PFSK-1 (cell line): ENCODE data around the gene RCOR2.

Experiments
- FOXP2 ChIP-seq: optimal IDR thresholded peaks from 2 replicates; pipeline ENCODE3; 2011; ENCODE audit warnings: borderline replicate concordance, control low read depth, inconsistent platforms; ENCODE audit not compliant: insufficient read depth; ENCODE audit errors: extremely low read length, extremely low read depth
- POLR2AphosphoS5 ChIP-seq: IDR thresholded peaks from 2 replicates; pipeline ENCODE4 v1.6.1; 2012; ENCODE audit warnings: low read depth, mild to moderate bottlenecking, control low read depth, low read length, moderate library complexity
- REST ChIP-seq, 2 experiments: IDR thresholded peaks; 2 replicates each; pipeline versions ENCODE4 v1.6.1 to v1.8.0; 2011 to 2012; ENCODE audit warnings: low read depth in 2 of 2, low read length in 2 of 2, control low read depth in 1 of 2, inconsistent platforms in 1 of 2, mild to moderate bottlenecking in 1 of 2, moderate library complexity in 1 of 2; ENCODE audit not compliant: insufficient read depth in 1 of 2
- SIN3A ChIP-seq: IDR thresholded peaks from 2 replicates; pipeline ENCODE4 v1.6.1; 2012; ENCODE audit warnings: mild to moderate bottlenecking, low read length, moderate library complexity, borderline replicate concordance; ENCODE audit not compliant: insufficient read depth
- TAF1 ChIP-seq: IDR thresholded peaks from 2 replicates; pipeline ENCODE4 v1.6.1; 2012; ENCODE audit warnings: low read length, control low read depth, borderline replicate concordance; ENCODE audit not compliant: insufficient read depth

Gene RCOR2

DNA sequence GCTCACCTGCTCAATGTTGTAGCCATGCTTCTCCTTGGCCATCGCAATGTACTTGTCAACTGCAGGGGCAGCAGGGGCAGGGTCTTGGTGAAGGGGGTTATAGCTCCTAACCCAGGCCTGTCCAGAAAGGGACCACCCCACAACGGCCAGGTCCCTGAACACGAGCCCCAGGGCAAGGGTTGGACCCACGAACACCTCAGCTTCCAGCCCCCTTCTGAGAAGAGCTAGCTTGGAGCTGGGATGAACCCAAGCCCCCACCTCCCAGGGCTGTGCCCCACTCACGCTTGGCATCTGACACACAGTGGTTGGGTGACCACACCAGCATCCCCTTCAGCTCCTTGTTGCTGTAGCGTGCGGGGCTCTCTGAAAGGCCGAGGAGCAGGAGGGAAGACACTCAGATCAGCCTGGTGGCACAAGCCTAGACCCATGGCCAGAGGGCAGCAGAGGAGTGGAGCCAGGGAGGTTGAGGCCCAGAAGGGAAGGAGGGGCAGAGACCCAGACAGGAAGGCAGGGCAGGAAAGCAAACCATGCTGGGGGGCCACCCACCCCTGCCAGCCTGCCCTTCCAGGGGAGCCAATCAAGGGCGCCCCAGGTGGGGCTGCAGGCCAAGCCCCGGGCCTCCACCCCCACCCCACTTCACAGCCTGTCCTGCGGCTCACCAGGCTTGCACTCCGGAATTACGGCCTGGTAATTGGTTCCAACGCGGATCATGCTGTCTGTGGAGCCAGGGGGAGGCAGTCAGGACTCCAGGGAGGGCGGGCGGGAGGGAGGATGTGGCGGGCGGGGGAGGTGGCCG lies 1.9 kb downstream of the RCOR2 start:
- TF ChIP-seq FOXP2: no peak
- no peak for TF ChIP-seq POLR2AphosphoS5
- TF ChIP-seq SIN3A: no peak
- no peak for TF ChIP-seq TAF1
- no peak for TF ChIP-seq REST (IDR thresholded peaks at IDR 0.05; ENCODE audit: insufficient read depth in 1 of 2, low read depth in 2 of 2, low read length in 2 of 2)

GRCh38 chr11:63913866-63914830 lies 2.8 kb downstream of the RCOR2 start:
- TF ChIP-seq POLR2AphosphoS5 (no peak), FOXP2 (no peak), SIN3A (no peak), REST (IDR thresholded peaks at IDR 0.05; ENCODE audit: insufficient read depth in 1 of 2, low read depth in 2 of 2, low read length in 2 of 2) (no peak), TAF1 (no peak)

GRCh38 chr11:63912678-63913077 lies 4.3 kb downstream of the RCOR2 start:
- TF ChIP-seq REST (IDR thresholded peaks at IDR 0.05; ENCODE audit: insufficient read depth in 1 of 2, low read depth in 2 of 2, low read length in 2 of 2): no peak
- no peak for TF ChIP-seq POLR2AphosphoS5
- TF ChIP-seq SIN3A: no peak
- TF ChIP-seq TAF1: no peak
- TF ChIP-seq FOXP2: no peak

DNA sequence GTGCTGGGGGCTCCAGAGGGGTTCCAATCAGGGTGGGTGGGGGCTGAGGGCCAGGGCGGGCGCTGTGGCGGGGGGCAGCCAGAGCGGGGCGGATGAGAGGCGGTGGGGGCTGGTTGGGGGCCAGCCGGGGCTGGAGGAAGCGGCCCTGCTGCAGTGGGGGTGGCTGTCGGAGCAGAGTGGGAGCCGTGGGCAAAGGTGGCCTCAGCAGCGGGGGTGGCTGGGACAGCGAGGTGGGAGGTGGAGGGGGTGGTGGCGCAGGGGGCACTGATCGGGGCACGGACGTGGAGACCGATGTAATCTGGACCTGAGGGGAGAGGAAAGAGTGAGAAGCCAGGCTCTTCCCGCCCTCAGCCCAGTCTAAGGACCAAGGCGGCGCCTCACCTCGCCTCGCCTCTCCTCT lies 5.1 kb downstream of the RCOR2 start:
- no peak for TF ChIP-seq REST (IDR thresholded peaks at IDR 0.05; ENCODE audit: insufficient read depth in 1 of 2, low read depth in 2 of 2, low read length in 2 of 2)
- TF ChIP-seq POLR2AphosphoS5: no peak
- TF ChIP-seq TAF1: no peak
- no peak for TF ChIP-seq FOXP2
- TF ChIP-seq SIN3A: no peak
